ENCODE results near the gene LLGL2.

The LLGL2 gene

DNA sequence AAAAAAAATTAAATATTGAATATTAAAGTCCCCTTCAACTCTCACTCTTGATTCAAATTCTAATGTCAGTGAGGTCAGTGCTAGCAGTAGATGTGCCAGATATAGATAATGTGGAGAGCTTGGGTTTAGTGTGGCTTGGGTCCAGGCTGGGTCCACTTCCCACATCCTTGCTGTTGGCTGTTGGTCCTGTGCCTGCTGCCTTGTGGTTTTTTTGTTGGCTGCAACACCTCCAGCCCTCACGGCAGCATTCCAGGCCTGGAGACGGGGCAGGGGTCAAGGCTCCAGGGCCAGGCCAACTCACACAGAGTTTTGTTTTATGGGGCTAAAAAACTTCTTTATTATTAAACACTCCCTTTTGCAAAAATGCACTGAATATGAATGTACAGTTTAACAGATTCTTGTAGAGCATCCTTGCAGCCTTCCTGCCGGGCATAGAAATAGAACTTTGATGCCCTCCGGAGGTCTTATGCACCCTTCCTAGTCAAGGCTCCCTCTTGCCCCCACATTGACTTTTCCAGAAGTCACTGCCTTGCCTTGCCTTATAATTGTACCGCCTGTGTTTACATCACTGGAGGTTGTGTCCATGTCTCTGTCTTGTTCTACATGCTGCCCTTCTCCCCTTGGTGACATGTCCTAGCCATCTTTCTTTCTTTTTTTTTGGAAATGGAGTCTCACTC, 36.6 kb downstream of the LLGL2 start:
- no peak overlapping the region for H3K4me3 ChIP-seq (ENCODE audit: low read length)
- H3K9ac ChIP-seq (ENCODE audit: low read length): no peak overlapping the region
- H3K27me3 ChIP-seq (ENCODE audit: insufficient read depth, low read length, poor library complexity): no peaks in the 10 kb centered on the region
- H3K36me3 ChIP-seq (ENCODE audit: control insufficient read depth, insufficient read depth, low read length): no peaks in the 10 kb centered on the region
- no peak overlapping the region for H4K5ac ChIP-seq (ENCODE audit: low read length)
- no peak overlapping the region for H3K4me2 ChIP-seq (ENCODE audit: low read length)
- WGBS (ENCODE audit: extremely low coverage, insufficient coverage, low lambda C conversion rate): no CpG with 5 or more reads among the region's 5 CpGs
- no peak overlapping the region for H2AK5ac ChIP-seq (ENCODE audit: low read length)
- no peaks in the 10 kb centered on the region for H3K4me1 ChIP-seq (ENCODE audit: control insufficient read depth, low read depth, low read length)
- H3K23ac ChIP-seq (ENCODE audit: low read length): no peak overlapping the region
- no peak for DNase-seq
- no peak overlapping the region for H3K4ac ChIP-seq (ENCODE audit: low read depth, low read length)
- no peak overlapping the region for H2BK120ac ChIP-seq (ENCODE audit: low read depth, low read length)
- no peak overlapping the region for H3K27ac ChIP-seq (ENCODE audit: low read depth, low read length)
- H3K18ac ChIP-seq (ENCODE audit: low read length): no peak overlapping the region
- no peaks in the 10 kb centered on the region for H3K79me1 ChIP-seq (ENCODE audit: low read length)
- H2BK5ac ChIP-seq (ENCODE audit: low read length): no peak overlapping the region
- no peak overlapping the region for H3K56ac ChIP-seq (ENCODE audit: low read length)
- no peak overlapping the region for H2BK15ac ChIP-seq (replicated peaks; ENCODE audit: low read depth)
- H3K79me2 ChIP-seq (ENCODE audit: control insufficient read depth, insufficient read depth, low read length): no peaks in the 10 kb centered on the region
- H4K8ac ChIP-seq (ENCODE audit: low read depth, low read length): no peak overlapping the region

DNA sequence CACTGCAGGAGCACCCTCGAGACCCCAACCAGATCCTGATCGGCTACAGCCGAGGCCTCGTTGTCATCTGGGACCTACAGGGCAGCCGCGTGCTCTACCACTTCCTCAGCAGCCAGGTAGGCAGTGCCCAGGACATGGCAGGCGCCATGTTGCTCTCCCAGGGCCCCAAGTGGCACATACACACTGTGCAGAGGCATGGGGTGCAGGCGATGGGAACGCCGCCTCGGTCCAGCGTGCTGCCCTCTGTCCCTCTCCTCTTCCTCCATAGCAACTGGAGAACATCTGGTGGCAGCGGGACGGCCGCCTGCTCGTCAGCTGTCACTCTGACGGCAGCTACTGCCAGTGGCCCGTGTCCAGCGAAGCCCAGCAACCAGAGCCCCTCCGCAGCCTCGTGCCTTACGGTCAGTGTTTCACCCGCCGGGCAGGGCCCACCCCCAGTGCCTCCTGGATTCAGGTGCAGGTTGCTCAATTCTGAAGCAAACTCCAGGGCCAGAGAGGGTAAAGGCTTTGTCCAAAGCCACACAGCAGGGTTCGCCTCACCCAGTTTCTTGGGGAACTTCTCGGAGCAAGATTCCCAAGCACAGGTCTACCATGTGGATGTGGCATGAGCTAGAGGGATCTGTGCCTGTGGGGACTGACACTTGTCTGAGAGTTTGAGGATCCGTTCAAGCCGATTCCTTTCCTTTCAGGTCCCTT, 37.7 kb downstream of the LLGL2 start:
- Histone ChIP-seq H3K79me1 (ENCODE audit: low read length) (no peaks in the 10 kb centered on the region), H4K8ac (ENCODE audit: low read depth, low read length) (no peak overlapping the region), H3K36me3 (ENCODE audit: control insufficient read depth, insufficient read depth, low read length) (no peaks in the 10 kb centered on the region), H3K56ac (ENCODE audit: low read length) (no peak overlapping the region), H2BK15ac (replicated peaks; ENCODE audit: low read depth) (no peak overlapping the region), H3K9ac (ENCODE audit: low read length) (no peak overlapping the region), H3K27me3 (ENCODE audit: insufficient read depth, low read length, poor library complexity) (no peaks in the 10 kb centered on the region), H2AK5ac (ENCODE audit: low read length) (no peak overlapping the region), H2BK5ac (ENCODE audit: low read length) (no peak overlapping the region), H3K4me1 (ENCODE audit: control insufficient read depth, low read depth, low read length) (no peaks in the 10 kb centered on the region), H3K4me3 (ENCODE audit: low read length) (no peak overlapping the region), H3K79me2 (ENCODE audit: control insufficient read depth, insufficient read depth, low read length) (no peaks in the 10 kb centered on the region), H4K5ac (ENCODE audit: low read length) (no peak overlapping the region), H3K4ac (ENCODE audit: low read depth, low read length) (no peak overlapping the region), H3K4me2 (ENCODE audit: low read length) (no peak overlapping the region), H3K23ac (ENCODE audit: low read length) (no peak overlapping the region), H2BK120ac (ENCODE audit: low read depth, low read length) (no peak overlapping the region), H3K18ac (ENCODE audit: low read length) (no peak overlapping the region), H3K27ac (ENCODE audit: low read depth, low read length) (no peak overlapping the region)
- no peak for DNase-seq
- no CpG with 5 or more reads among the region's 28 CpGs for WGBS (ENCODE audit: extremely low coverage, insufficient coverage, low lambda C conversion rate)

DNA sequence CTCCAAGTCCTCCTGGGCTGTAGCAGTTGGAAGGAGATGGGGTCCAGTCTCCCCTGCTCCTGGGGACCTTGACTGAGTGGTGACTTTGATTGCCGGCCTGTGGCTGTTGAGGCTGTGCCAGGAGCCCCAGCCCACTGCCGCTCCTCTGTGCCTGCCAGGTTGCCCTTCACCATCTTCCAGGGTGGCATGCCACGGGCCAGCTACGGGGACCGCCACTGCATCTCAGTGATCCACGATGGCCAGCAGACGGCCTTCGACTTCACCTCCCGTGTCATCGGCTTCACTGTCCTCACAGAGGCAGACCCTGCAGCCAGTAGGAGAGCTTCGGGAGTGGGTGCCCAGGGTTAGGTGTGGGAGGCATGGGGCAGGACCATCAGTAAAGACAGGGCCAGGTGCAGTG, 38.7 kb downstream of the LLGL2 start:
- no peak overlapping the region for H4K5ac ChIP-seq (ENCODE audit: low read length)
- no peak overlapping the region for H3K4me3 ChIP-seq (ENCODE audit: low read length)
- no peak overlapping the region for H2BK5ac ChIP-seq (ENCODE audit: low read length)
- H2AK5ac ChIP-seq (ENCODE audit: low read length): no peak overlapping the region
- no peak overlapping the region for H3K18ac ChIP-seq (ENCODE audit: low read length)
- no CpG with 5 or more reads among the region's 11 CpGs for WGBS (ENCODE audit: extremely low coverage, insufficient coverage, low lambda C conversion rate)
- no peaks in the 10 kb centered on the region for H3K4me1 ChIP-seq (ENCODE audit: control insufficient read depth, low read depth, low read length)
- no peak overlapping the region for H3K4ac ChIP-seq (ENCODE audit: low read depth, low read length)
- H3K56ac ChIP-seq (ENCODE audit: low read length): no peak overlapping the region
- no peak for DNase-seq
- no peaks in the 10 kb centered on the region for H3K27me3 ChIP-seq (ENCODE audit: insufficient read depth, low read length, poor library complexity)
- no peak overlapping the region for H3K9ac ChIP-seq (ENCODE audit: low read length)
- no peak overlapping the region for H2BK15ac ChIP-seq (replicated peaks; ENCODE audit: low read depth)
- H3K23ac ChIP-seq (ENCODE audit: low read length): no peak overlapping the region
- no peaks in the 10 kb centered on the region for H3K36me3 ChIP-seq (ENCODE audit: control insufficient read depth, insufficient read depth, low read length)
- no peak overlapping the region for H4K8ac ChIP-seq (ENCODE audit: low read depth, low read length)
- H3K27ac ChIP-seq (ENCODE audit: low read depth, low read length): no peak overlapping the region
- no peaks in the 10 kb centered on the region for H3K79me2 ChIP-seq (ENCODE audit: control insufficient read depth, insufficient read depth, low read length)
- H3K4me2 ChIP-seq (ENCODE audit: low read length): no peak overlapping the region
- no peaks in the 10 kb centered on the region for H3K79me1 ChIP-seq (ENCODE audit: low read length)
- no peak overlapping the region for H2BK120ac ChIP-seq (ENCODE audit: low read depth, low read length)

DNA sequence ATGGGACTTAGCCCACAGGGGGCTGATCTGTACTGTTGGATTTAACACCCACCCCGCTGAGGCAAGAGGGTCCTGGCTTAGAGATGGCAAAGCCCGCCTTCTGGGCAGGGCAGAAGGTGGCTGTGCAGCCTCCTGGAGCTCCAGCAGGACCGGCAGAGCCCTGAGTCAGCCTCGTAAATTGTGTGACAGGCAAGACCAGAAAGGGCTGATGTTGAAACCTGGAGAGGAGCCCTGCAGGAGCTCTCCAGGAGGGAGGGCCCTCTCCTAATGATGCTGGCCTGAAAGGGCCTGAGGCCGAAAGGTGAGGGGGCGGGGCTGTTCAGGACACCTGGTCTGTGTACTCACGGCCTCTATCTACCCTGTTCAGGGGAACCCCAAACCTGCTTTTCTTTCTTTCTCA, 39.6 kb downstream of the LLGL2 start:
- no peak for DNase-seq
- Histone ChIP-seq H4K5ac (ENCODE audit: low read length) (no peak overlapping the region), H2BK15ac (replicated peaks; ENCODE audit: low read depth) (no peak overlapping the region), H3K4me2 (ENCODE audit: low read length) (no peak overlapping the region), H3K36me3 (ENCODE audit: control insufficient read depth, insufficient read depth, low read length) (no peaks in the 10 kb centered on the region), H2BK5ac (ENCODE audit: low read length) (no peak overlapping the region), H4K8ac (ENCODE audit: low read depth, low read length) (no peak overlapping the region), H3K9ac (ENCODE audit: low read length) (no peak overlapping the region), H3K56ac (ENCODE audit: low read length) (no peak overlapping the region), H3K27me3 (ENCODE audit: insufficient read depth, low read length, poor library complexity) (no peaks in the 10 kb centered on the region), H3K27ac (ENCODE audit: low read depth, low read length) (no peak overlapping the region), H3K4me1 (ENCODE audit: control insufficient read depth, low read depth, low read length) (no peaks in the 10 kb centered on the region), H3K4me3 (ENCODE audit: low read length) (no peak overlapping the region), H3K23ac (ENCODE audit: low read length) (no peak overlapping the region), H3K79me2 (ENCODE audit: control insufficient read depth, insufficient read depth, low read length) (no peaks in the 10 kb centered on the region), H3K4ac (ENCODE audit: low read depth, low read length) (no peak overlapping the region), H3K18ac (ENCODE audit: low read length) (no peak overlapping the region), H3K79me1 (ENCODE audit: low read length) (no peaks in the 10 kb centered on the region), H2BK120ac (ENCODE audit: low read depth, low read length) (no peak overlapping the region), H2AK5ac (ENCODE audit: low read length) (no peak overlapping the region)
- WGBS (ENCODE audit: extremely low coverage, insufficient coverage, low lambda C conversion rate): no CpG with 5 or more reads among the region's 7 CpGs

DNA sequence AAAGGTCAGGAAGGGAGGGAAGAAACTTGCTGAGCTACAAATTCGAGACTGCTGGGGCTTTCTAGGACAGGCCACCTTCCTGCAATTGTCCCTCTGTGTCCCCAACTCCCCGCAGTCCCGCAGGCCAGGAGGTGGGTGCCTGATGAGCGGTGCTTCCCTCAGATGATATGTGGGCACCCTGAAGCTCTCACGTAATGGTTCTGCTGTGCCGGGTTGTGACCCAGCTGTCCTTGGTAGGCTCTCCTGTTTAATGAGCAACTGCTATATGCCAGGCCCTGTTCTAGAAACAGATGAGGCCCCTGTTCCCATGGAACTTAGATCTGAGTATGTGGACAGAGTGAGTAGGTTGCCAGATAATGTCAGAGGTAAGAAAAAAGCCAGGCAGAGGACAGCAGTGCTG, 40.1 kb downstream of the LLGL2 start:
- no peaks in the 10 kb centered on the region for H3K36me3 ChIP-seq (ENCODE audit: control insufficient read depth, insufficient read depth, low read length)
- H3K4me1 ChIP-seq (ENCODE audit: control insufficient read depth, low read depth, low read length): no peaks in the 10 kb centered on the region
- no peak overlapping the region for H3K18ac ChIP-seq (ENCODE audit: low read length)
- no CpG with 5 or more reads among the region's 6 CpGs for WGBS (ENCODE audit: extremely low coverage, insufficient coverage, low lambda C conversion rate)
- H4K8ac ChIP-seq (ENCODE audit: low read depth, low read length): no peak overlapping the region
- H3K56ac ChIP-seq (ENCODE audit: low read length): no peak overlapping the region
- H2BK15ac ChIP-seq (replicated peaks; ENCODE audit: low read depth): no peak overlapping the region
- no peak overlapping the region for H3K4me2 ChIP-seq (ENCODE audit: low read length)
- H3K27ac ChIP-seq (ENCODE audit: low read depth, low read length): no peak overlapping the region
- no peak overlapping the region for H2BK5ac ChIP-seq (ENCODE audit: low read length)
- H3K79me1 ChIP-seq (ENCODE audit: low read length): no peaks in the 10 kb centered on the region
- H4K5ac ChIP-seq (ENCODE audit: low read length): no peak overlapping the region
- H3K4ac ChIP-seq (ENCODE audit: low read depth, low read length): no peak overlapping the region
- no peak overlapping the region for H2AK5ac ChIP-seq (ENCODE audit: low read length)
- DNase-seq: no peak
- no peak overlapping the region for H2BK120ac ChIP-seq (ENCODE audit: low read depth, low read length)
- H3K27me3 ChIP-seq (ENCODE audit: insufficient read depth, low read length, poor library complexity): no peaks in the 10 kb centered on the region
- no peak overlapping the region for H3K23ac ChIP-seq (ENCODE audit: low read length)
- no peak overlapping the region for H3K9ac ChIP-seq (ENCODE audit: low read length)
- H3K4me3 ChIP-seq (ENCODE audit: low read length): no peak overlapping the region
- no peaks in the 10 kb centered on the region for H3K79me2 ChIP-seq (ENCODE audit: control insufficient read depth, insufficient read depth, low read length)

DNA sequence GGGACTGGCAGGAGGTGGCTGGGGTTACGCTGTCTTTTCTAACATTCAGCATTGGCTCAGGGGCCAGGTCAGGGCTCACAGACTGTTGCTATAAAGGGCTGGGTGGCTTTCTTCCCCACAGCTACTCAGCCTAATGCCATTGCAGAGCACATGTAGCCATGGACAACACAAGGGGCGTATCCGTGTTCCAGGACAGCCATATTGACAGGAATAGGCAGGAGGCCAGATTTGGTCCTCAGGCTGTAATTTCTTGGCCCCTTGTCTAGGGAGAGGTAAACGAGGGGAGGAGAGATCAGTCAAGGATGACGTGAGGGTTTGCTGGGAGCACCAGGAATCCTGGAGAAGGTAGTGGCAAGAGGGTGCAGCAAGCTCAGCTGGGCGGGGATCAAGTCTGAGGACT, 40.9 kb downstream of the LLGL2 start:
- Histone ChIP-seq H4K8ac (ENCODE audit: low read depth, low read length) (no peak overlapping the region), H3K9ac (ENCODE audit: low read length) (no peak overlapping the region), H3K23ac (ENCODE audit: low read length) (no peak overlapping the region), H3K4me3 (ENCODE audit: low read length) (no peak overlapping the region), H3K79me1 (ENCODE audit: low read length) (no peaks in the 10 kb centered on the region), H3K27ac (ENCODE audit: low read depth, low read length) (no peak overlapping the region), H3K4ac (ENCODE audit: low read depth, low read length) (no peak overlapping the region), H2AK5ac (ENCODE audit: low read length) (no peak overlapping the region), H4K5ac (ENCODE audit: low read length) (no peak overlapping the region), H3K79me2 (ENCODE audit: control insufficient read depth, insufficient read depth, low read length) (no peaks in the 10 kb centered on the region), H3K4me2 (ENCODE audit: low read length) (no peak overlapping the region), H2BK5ac (ENCODE audit: low read length) (no peak overlapping the region), H2BK15ac (replicated peaks; ENCODE audit: low read depth) (no peak overlapping the region), H3K36me3 (ENCODE audit: control insufficient read depth, insufficient read depth, low read length) (no peaks in the 10 kb centered on the region), H2BK120ac (ENCODE audit: low read depth, low read length) (no peak overlapping the region), H3K18ac (ENCODE audit: low read length) (no peak overlapping the region), H3K4me1 (ENCODE audit: control insufficient read depth, low read depth, low read length) (no peaks in the 10 kb centered on the region), H3K27me3 (ENCODE audit: insufficient read depth, low read length, poor library complexity) (no peaks in the 10 kb centered on the region), H3K56ac (ENCODE audit: low read length) (no peak overlapping the region)
- no CpG with 5 or more reads among the region's 6 CpGs for WGBS (ENCODE audit: extremely low coverage, insufficient coverage, low lambda C conversion rate)
- no peak for DNase-seq

Measured in mesendoderm (in vitro differentiated cells).